GM12873 (cell line): ENCODE data around the gene ZNF285.

Experiments used
- CTCF ChIP-seq: IDR thresholded peaks from 2 replicates; pipeline ENCODE4 v1.5.1; 2012; ENCODE audit warnings: low read depth, mild to moderate bottlenecking, moderate library complexity, low read length, control low read depth; ENCODE audit not compliant: insufficient read depth; ENCODE audit errors: missing control alignments

The ZNF285 gene

GRCh38 chr19:44401139-44402115 lies at the start of gene ZNF285:
Gene ZNF285, minus strand, starts transcription at chr19:44401608. Its CDS starts 4,395 bp downstream, at chr19:44397213.
- no peak for TF ChIP-seq CTCF

- TF ChIP-seq CTCF: no peak
Measured at GRCh38 chr19:44447916-44448674, 46.7 kb upstream of the ZNF285 start, which contains the start of gene ZNF229. Gene ZNF229, minus strand, starts transcription at chr19:44448472. Its CDS starts 5,625 bp downstream, at chr19:44442847.

GRCh38 chr19:44438441-44438840 lies 37.0 kb upstream of the ZNF285 start:
- TF ChIP-seq CTCF: no peak

- no peak for TF ChIP-seq CTCF
Measured at GRCh38 chr19:44435441-44435840, 34.0 kb upstream of the ZNF285 start.

GRCh38 chr19:44430956-44431355 lies 29.5 kb upstream of the ZNF285 start:
- TF ChIP-seq CTCF: no peak

GRCh38 chr19:44374789-44375188 lies 26.6 kb downstream of the ZNF285 start:
- no peak for TF ChIP-seq CTCF
